ENCODE measurements around the gene RBM10. TPM values are rescaled to one million over a fixed set of nuclear protein-coding genes. Genes with fewer than 3 reads are reported as not detected.
"Not testable (repeated sequence)": the region's sequence is repeated elsewhere in the genome, so short reads cannot be mapped to it uniquely, and the experiment has no call there.

The RBM10 gene
- total RNA-seq, 1 experiment from 2014 or later = 55.8 TPM

DNA sequence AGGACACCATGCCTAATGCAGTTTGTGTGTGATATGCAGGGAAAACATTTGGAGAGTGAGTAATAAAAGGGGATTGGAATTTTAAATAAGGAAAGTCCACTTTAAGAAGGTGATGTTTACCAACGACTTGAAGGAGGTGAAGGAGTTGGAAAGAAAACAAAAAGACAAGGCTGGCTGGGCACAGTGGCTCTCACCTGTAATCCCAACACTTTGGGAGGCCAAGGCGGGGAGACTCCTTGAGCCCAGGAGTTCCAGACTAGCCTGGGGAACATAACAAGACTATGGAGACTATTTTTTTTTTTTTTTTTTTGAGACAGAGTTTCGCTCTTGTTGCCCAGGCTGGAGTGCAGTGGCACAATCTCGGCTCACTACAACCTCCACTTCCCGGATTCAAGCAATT lies 11.5 kb upstream of the RBM10 start:
- no peak overlapping the region for H3K27ac Mint-ChIP-seq
- H2AFZ ChIP-seq (ENCODE audit: low read length) = no peak overlapping the region
- no peak overlapping the region for H3K4me2 ChIP-seq (ENCODE audit: insufficient read depth, insufficient read length, low read length)
- no peak overlapping the region for H3K23ac ChIP-seq (ENCODE audit: insufficient read length, low read depth, low read length)
- no peaks in the 10 kb centered on the region; a peak in 1 of 7 replicates for H3K36me3 Mint-ChIP-seq (ENCODE audit: insufficient read depth in 1 of 3, low read depth in 3 of 3)
- H3K9me3 Mint-ChIP-seq = peaks cover 50 to 52% of the 10 kb centered on the region in 2 experiments
- no peaks in the 10 kb centered on the region for H3K9me3 ChIP-seq (ENCODE audit: control insufficient read depth, low read depth, low read length)
- no peak overlapping the region for H2BK20ac ChIP-seq (ENCODE audit: low read depth, low read length, poor library complexity, severe bottlenecking)
- no peaks in the 10 kb centered on the region for H3K4me1 Mint-ChIP-seq
- H3K79me1 ChIP-seq (ENCODE audit: insufficient read depth, low read depth, low read length, poor library complexity, severe bottlenecking) = no peaks in the 10 kb centered on the region
- no peak overlapping the region for H4K8ac ChIP-seq (replicated peaks; ENCODE audit: insufficient read length, low read depth, low read length)
- no CpG with 5 or more reads among the region's 5 CpGs for WGBS (ENCODE audit: extremely low coverage, insufficient read length, low lambda C conversion rate)
- no peaks in the 10 kb centered on the region for H4K20me1 ChIP-seq (ENCODE audit: control insufficient read depth, insufficient read depth, insufficient read length)
- H2BK120ac ChIP-seq (ENCODE audit: low read depth, low read length, poor library complexity, severe bottlenecking) = no peak overlapping the region
- H3K4me3 Mint-ChIP-seq = no peak overlapping the region
- no peak overlapping the region for H3K9ac ChIP-seq (ENCODE audit: extremely low read depth, insufficient read length, low read length)
- no peak overlapping the region for H2AK5ac ChIP-seq (ENCODE audit: insufficient read length, low read length)
- no peak overlapping the region for H3T11ph ChIP-seq (ENCODE audit: low read length)
- no peaks in the 10 kb centered on the region for H3K23me2 ChIP-seq (ENCODE audit: insufficient read length, low read depth, low read length, poor library complexity, severe bottlenecking)
- H4K5ac ChIP-seq (ENCODE audit: insufficient read length, low read depth, low read length) = no peak overlapping the region
- H3K27me3 ChIP-seq (ENCODE audit: insufficient read depth, low read length) = no peaks in the 10 kb centered on the region
- H3K4me1 ChIP-seq (ENCODE audit: insufficient read depth, low read length) = no peaks in the 10 kb centered on the region
- no peak overlapping the region for H3K4ac ChIP-seq (ENCODE audit: low read depth, low read length)
- no peaks in the 10 kb centered on the region for H3K79me2 ChIP-seq (ENCODE audit: insufficient read depth, low read length)
- H2BK15ac ChIP-seq (ENCODE audit: low read depth, low read length) = no peak overlapping the region
- TF ChIP-seq, protein P1, sequence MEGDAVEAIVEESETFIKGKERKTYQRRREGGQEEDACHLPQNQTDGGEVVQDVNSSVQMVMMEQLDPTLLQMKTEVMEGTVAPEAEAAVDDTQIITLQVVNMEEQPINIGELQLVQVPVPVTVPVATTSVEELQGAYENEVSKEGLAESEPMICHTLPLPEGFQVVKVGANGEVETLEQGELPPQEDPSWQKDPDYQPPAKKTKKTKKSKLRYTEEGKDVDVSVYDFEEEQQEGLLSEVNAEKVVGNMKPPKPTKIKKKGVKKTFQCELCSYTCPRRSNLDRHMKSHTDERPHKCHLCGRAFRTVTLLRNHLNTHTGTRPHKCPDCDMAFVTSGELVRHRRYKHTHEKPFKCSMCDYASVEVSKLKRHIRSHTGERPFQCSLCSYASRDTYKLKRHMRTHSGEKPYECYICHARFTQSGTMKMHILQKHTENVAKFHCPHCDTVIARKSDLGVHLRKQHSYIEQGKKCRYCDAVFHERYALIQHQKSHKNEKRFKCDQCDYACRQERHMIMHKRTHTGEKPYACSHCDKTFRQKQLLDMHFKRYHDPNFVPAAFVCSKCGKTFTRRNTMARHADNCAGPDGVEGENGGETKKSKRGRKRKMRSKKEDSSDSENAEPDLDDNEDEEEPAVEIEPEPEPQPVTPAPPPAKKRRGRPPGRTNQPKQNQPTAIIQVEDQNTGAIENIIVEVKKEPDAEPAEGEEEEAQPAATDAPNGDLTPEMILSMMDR (conservative IDR thresholded peaks at IDR 0.05) = no peak
- no peak overlapping the region for H2BK5ac ChIP-seq (ENCODE audit: insufficient read length, low read length)
- no peak overlapping the region for H3K27ac ChIP-seq (ENCODE audit: insufficient read length, low read depth, low read length)
- no peak overlapping the region for H3K14ac ChIP-seq (ENCODE audit: insufficient read depth, low read length)
- H3K56ac ChIP-seq (ENCODE audit: insufficient read length, low read depth, low read length) = no peak overlapping the region
- no peak overlapping the region for H3K18ac ChIP-seq (ENCODE audit: insufficient read length, low read depth, low read length)
- H3K27me3 Mint-ChIP-seq (ENCODE audit: low read depth) = no peaks in the 10 kb centered on the region; the same call in 1 of the 2 replicates
- H2BK12ac ChIP-seq (ENCODE audit: insufficient read length, low read depth, low read length) = no peak overlapping the region
- no peak for DNase-seq
- no peak overlapping the region for H4K91ac ChIP-seq (ENCODE audit: insufficient read length, low read depth, low read length)

DNA sequence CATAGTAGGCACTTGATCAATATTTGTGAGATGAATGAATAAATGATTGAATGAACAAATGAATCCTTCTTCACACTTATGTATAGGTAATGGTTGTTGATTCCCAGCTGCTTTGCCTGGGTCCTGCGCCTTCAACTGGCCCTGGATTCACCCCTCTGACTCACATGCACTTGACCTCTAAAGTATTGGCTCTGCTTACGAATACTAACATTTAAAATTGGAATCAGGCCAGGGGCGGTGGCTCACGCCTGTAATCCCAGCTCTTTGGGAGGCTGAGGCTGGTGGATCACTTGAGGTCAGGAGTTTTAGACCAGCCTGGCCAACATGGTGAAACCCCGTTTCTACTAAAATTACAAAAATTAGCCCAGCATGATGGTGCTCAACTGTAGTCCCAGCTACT lies 9.4 kb upstream of the RBM10 start:
- H2BK5ac ChIP-seq (ENCODE audit: insufficient read length, low read length); H3K4me2 ChIP-seq (ENCODE audit: insufficient read depth, insufficient read length, low read length); H2BK120ac ChIP-seq (ENCODE audit: low read depth, low read length, poor library complexity, severe bottlenecking); H3K79me1 ChIP-seq (ENCODE audit: insufficient read depth, low read depth, low read length, poor library complexity, severe bottlenecking); H3K4me3 Mint-ChIP-seq; H3K23ac ChIP-seq (ENCODE audit: insufficient read length, low read depth, low read length); H3T11ph ChIP-seq (ENCODE audit: low read length); H2BK15ac ChIP-seq (ENCODE audit: low read depth, low read length); H3K4me1 ChIP-seq (ENCODE audit: insufficient read depth, low read length); DNase-seq; H4K8ac ChIP-seq (replicated peaks; ENCODE audit: insufficient read length, low read depth, low read length); H2AK5ac ChIP-seq (ENCODE audit: insufficient read length, low read length); H3K27ac Mint-ChIP-seq; H3K18ac ChIP-seq (ENCODE audit: insufficient read length, low read depth, low read length); H3K79me2 ChIP-seq (ENCODE audit: insufficient read depth, low read length); H3K9ac ChIP-seq (ENCODE audit: extremely low read depth, insufficient read length, low read length); H3K56ac ChIP-seq (ENCODE audit: insufficient read length, low read depth, low read length); H3K14ac ChIP-seq (ENCODE audit: insufficient read depth, low read length); H4K5ac ChIP-seq (ENCODE audit: insufficient read length, low read depth, low read length); H4K20me1 ChIP-seq (ENCODE audit: control insufficient read depth, insufficient read depth, insufficient read length); H3K27me3 Mint-ChIP-seq (ENCODE audit: low read depth); H2AFZ ChIP-seq (ENCODE audit: low read length); H2BK20ac ChIP-seq (ENCODE audit: low read depth, low read length, poor library complexity, severe bottlenecking); H3K4me1 Mint-ChIP-seq; H3K27ac ChIP-seq (ENCODE audit: insufficient read length, low read depth, low read length); H3K27me3 ChIP-seq (ENCODE audit: insufficient read depth, low read length); H3K9me3 ChIP-seq (ENCODE audit: control insufficient read depth, low read depth, low read length); H4K91ac ChIP-seq (ENCODE audit: insufficient read length, low read depth, low read length); H3K36me3 Mint-ChIP-seq (ENCODE audit: insufficient read depth in 1 of 3, low read depth in 3 of 3); H3K23me2 ChIP-seq (ENCODE audit: insufficient read length, low read depth, low read length, poor library complexity, severe bottlenecking); H2BK12ac ChIP-seq (ENCODE audit: insufficient read length, low read depth, low read length); H3K4ac ChIP-seq (ENCODE audit: low read depth, low read length): not testable (repeated sequence)
- H3K9me3 Mint-ChIP-seq = peaks cover 55 to 57% of the 10 kb centered on the region in 2 experiments
- no CpG with 5 or more reads among the region's 5 CpGs for WGBS (ENCODE audit: extremely low coverage, insufficient read length, low lambda C conversion rate)
